ENCODE results near the gene HDGFL3.

Gene HDGFL3

GRCh38 chr15:83129791-83130190 is 77.8 kb downstream of the HDGFL3 start:
- DNase-seq, result no peak
- Histone ChIP-seq H3K79me1 (replicated peaks; ENCODE audit: low read length, poor library complexity, severe bottlenecking) (peaks cover 2% of the 10 kb centered on the region), H3K14ac (ENCODE audit: low read length in 2 of 2) (no peak overlapping the region), H3K36me3 (ENCODE audit: control insufficient read depth in 1 of 2, insufficient read depth in 2 of 2, low read depth in 1 of 2, low read length in 2 of 2) (peaks cover 7% of the 10 kb centered on the region in 2 experiments), H2BK12ac (ENCODE audit: low read length in 2 of 2) (no peak overlapping the region), H3K4me3 (ENCODE audit: insufficient read depth in 1 of 2, low read depth in 1 of 2, low read length in 2 of 2) (no peak overlapping the region), H4K8ac (ENCODE audit: low read length) (no peak overlapping the region), H4K91ac (ENCODE audit: low read length) (no peak overlapping the region), H3K4ac (ENCODE audit: low read depth in 1 of 2, low read length in 2 of 2) (no peak overlapping the region), H3K27me3 (ENCODE audit: control insufficient read depth in 1 of 2, insufficient read depth in 1 of 2, low read length in 2 of 2) (no peaks in the 10 kb centered on the region), H2AFZ (ENCODE audit: low read depth, low read length) (no peak overlapping the region), H3K27ac (ENCODE audit: low read length, poor library complexity, severe bottlenecking) (no peak overlapping the region), H3K4me1 (ENCODE audit: control insufficient read depth, insufficient read depth, low read depth, low read length) (no peaks in the 10 kb centered on the region), H2AK5ac (ENCODE audit: low read length, severe bottlenecking) (no peak overlapping the region), H2BK15ac (ENCODE audit: low read depth, poor library complexity, severe bottlenecking) (no peak overlapping the region), H3K9ac (ENCODE audit: low read length) (no peak overlapping the region), H3K9me3 (ENCODE audit: control insufficient read depth, low read length) (no peaks in the 10 kb centered on the region), H3K23ac (ENCODE audit: low read length in 2 of 2) (no peak overlapping the region), H2BK5ac (ENCODE audit: low read depth, low read length, poor library complexity, severe bottlenecking) (no peak overlapping the region), H2BK120ac (ENCODE audit: low read depth, low read length) (no peak overlapping the region), H3K18ac (ENCODE audit: low read depth in 1 of 2, low read length in 2 of 2) (no peak overlapping the region), H3K4me2 (ENCODE audit: low read length, poor library complexity, severe bottlenecking) (no peak overlapping the region)
- WGBS, result 96% methylated on average over 2 of the region's 2 CpGs

GRCh38 chr15:83127547-83128150 is 80.0 kb downstream of the HDGFL3 start:
- Histone ChIP-seq H2AK5ac (ENCODE audit: low read length, severe bottlenecking) (no peak overlapping the region), H2AFZ (ENCODE audit: low read depth, low read length) (no peak overlapping the region), H4K91ac (ENCODE audit: low read length) (no peak overlapping the region), H3K9ac (ENCODE audit: low read length) (no peak overlapping the region), H3K27me3 (ENCODE audit: control insufficient read depth in 1 of 2, insufficient read depth in 1 of 2, low read length in 2 of 2) (no peaks in the 10 kb centered on the region), H3K23ac (ENCODE audit: low read length in 2 of 2) (no peak overlapping the region), H4K8ac (ENCODE audit: low read length) (no peak overlapping the region), H3K14ac (ENCODE audit: low read length in 2 of 2) (no peak overlapping the region), H3K4me2 (ENCODE audit: low read length, poor library complexity, severe bottlenecking) (no peak overlapping the region), H2BK15ac (ENCODE audit: low read depth, poor library complexity, severe bottlenecking) (no peak overlapping the region), H3K9me3 (ENCODE audit: control insufficient read depth, low read length) (no peaks in the 10 kb centered on the region), H3K79me1 (replicated peaks; ENCODE audit: low read length, poor library complexity, severe bottlenecking) (no peaks in the 10 kb centered on the region), H2BK12ac (ENCODE audit: low read length in 2 of 2) (no peak overlapping the region), H2BK5ac (ENCODE audit: low read depth, low read length, poor library complexity, severe bottlenecking) (no peak overlapping the region), H3K18ac (ENCODE audit: low read depth in 1 of 2, low read length in 2 of 2) (no peak overlapping the region), H3K4me3 (ENCODE audit: insufficient read depth in 1 of 2, low read depth in 1 of 2, low read length in 2 of 2) (no peak overlapping the region), H3K36me3 (ENCODE audit: control insufficient read depth in 1 of 2, insufficient read depth in 2 of 2, low read depth in 1 of 2, low read length in 2 of 2) (peaks cover 7% of the 10 kb centered on the region in 2 experiments), H3K27ac (ENCODE audit: low read length, poor library complexity, severe bottlenecking) (no peak overlapping the region), H3K4me1 (ENCODE audit: control insufficient read depth, insufficient read depth, low read depth, low read length) (no peaks in the 10 kb centered on the region), H2BK120ac (ENCODE audit: low read depth, low read length) (no peak overlapping the region), H3K4ac (ENCODE audit: low read depth in 1 of 2, low read length in 2 of 2) (no peak overlapping the region)
- no CpG with 5 or more reads among the region's 3 CpGs for WGBS
- no peak for DNase-seq

DNA sequence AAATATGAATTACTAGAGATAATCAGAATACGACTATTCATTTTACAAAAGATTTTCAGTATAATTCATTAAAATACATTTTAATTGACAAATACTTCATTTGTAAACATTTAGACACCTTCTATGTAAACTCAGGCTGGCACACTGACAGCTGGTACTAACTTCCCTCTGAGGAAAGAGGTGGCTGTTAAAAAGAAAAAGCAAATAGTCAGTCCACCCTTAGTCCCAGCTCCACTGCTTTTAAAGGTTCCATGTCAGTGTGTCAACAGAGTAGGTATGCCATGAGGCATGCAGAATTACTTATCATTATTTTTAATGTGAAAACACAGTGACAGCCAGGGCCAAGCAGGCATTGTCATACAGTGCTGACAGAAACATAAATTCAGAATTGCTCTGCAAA is 84.1 kb downstream of the HDGFL3 start:
- Histone ChIP-seq H3K79me1 (replicated peaks; ENCODE audit: low read length, poor library complexity, severe bottlenecking) (no peaks in the 10 kb centered on the region), H3K4ac (ENCODE audit: low read depth in 1 of 2, low read length in 2 of 2) (no peak overlapping the region)
- WGBS, result no CpG with 5 or more reads among the region's 1 CpG

DNA sequence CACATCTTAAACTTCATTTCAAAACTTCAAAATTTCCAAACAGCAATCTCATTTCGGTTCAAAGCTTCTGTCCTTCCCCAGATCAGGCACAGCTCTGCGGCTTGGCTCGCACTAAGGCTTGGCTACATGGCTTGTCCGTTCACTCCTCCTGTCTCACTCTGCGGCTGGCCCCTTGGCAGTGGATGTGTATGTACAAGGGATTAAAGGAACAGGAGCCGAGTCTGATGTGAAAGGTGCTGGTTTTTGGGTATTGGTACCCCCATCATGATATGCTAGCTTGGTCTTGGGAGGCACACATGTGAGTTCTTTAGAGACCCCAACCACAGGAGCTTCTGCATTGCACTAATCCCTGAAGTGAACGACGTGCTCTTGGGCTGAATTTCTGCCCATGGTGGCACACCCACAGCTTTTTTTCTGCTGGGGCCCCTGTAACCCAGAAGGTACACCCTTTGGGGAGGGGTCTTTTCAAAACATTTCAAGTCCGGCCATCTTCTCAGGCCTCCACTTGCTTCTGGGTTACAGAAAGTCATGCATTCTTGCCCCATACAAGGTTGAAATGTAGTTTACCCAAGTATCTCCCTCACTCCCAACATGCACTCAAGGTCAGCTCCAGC is 87.5 kb downstream of the HDGFL3 start:
- Histone ChIP-seq H3K18ac (ENCODE audit: low read depth in 1 of 2, low read length in 2 of 2) (no peak overlapping the region), H2BK5ac (ENCODE audit: low read depth, low read length, poor library complexity, severe bottlenecking) (no peak overlapping the region), H2AK5ac (ENCODE audit: low read length, severe bottlenecking) (no peak overlapping the region), H3K9ac (ENCODE audit: low read length) (no peak overlapping the region), H4K91ac (ENCODE audit: low read length) (no peak overlapping the region), H2BK15ac (ENCODE audit: low read depth, poor library complexity, severe bottlenecking) (no peak overlapping the region), H3K4me2 (ENCODE audit: low read length, poor library complexity, severe bottlenecking) (no peak overlapping the region), H3K4me1 (ENCODE audit: control insufficient read depth, insufficient read depth, low read depth, low read length) (no peaks in the 10 kb centered on the region), H3K36me3 (ENCODE audit: control insufficient read depth in 1 of 2, insufficient read depth in 2 of 2, low read depth in 1 of 2, low read length in 2 of 2) (no peaks in the 10 kb centered on the region), H2BK120ac (ENCODE audit: low read depth, low read length) (no peak overlapping the region), H4K8ac (ENCODE audit: low read length) (no peak overlapping the region), H3K79me1 (replicated peaks; ENCODE audit: low read length, poor library complexity, severe bottlenecking) (no peaks in the 10 kb centered on the region), H3K4me3 (ENCODE audit: insufficient read depth in 1 of 2, low read depth in 1 of 2, low read length in 2 of 2) (no peak overlapping the region), H2BK12ac (ENCODE audit: low read length in 2 of 2) (no peak overlapping the region), H3K27ac (ENCODE audit: low read length, poor library complexity, severe bottlenecking) (no peak overlapping the region), H3K4ac (ENCODE audit: low read depth in 1 of 2, low read length in 2 of 2) (no peak overlapping the region), H3K9me3 (ENCODE audit: control insufficient read depth, low read length) (no peaks in the 10 kb centered on the region), H3K27me3 (ENCODE audit: control insufficient read depth in 1 of 2, insufficient read depth in 1 of 2, low read length in 2 of 2) (peaks cover 0 to 4% of the 10 kb centered on the region in 2 experiments), H3K14ac (ENCODE audit: low read length in 2 of 2) (no peak overlapping the region), H3K23ac (ENCODE audit: low read length in 2 of 2) (no peak overlapping the region), H2AFZ (ENCODE audit: low read depth, low read length) (no peak overlapping the region)
- 93% methylated on average over 9 of the region's 9 CpGs for WGBS
- DNase-seq, result no peak

More for the DNA sequence above, 84.1 kb downstream of the HDGFL3 start:
- Histone ChIP-seq H3K27me3 (ENCODE audit: control insufficient read depth in 1 of 2, insufficient read depth in 1 of 2, low read length in 2 of 2) (no peaks in the 10 kb centered on the region), H2BK12ac (ENCODE audit: low read length in 2 of 2) (no peak overlapping the region), H4K8ac (ENCODE audit: low read length) (no peak overlapping the region), H3K14ac (ENCODE audit: low read length in 2 of 2) (no peak overlapping the region), H3K4me1 (ENCODE audit: control insufficient read depth, insufficient read depth, low read depth, low read length) (no peaks in the 10 kb centered on the region), H3K4me2 (ENCODE audit: low read length, poor library complexity, severe bottlenecking) (no peak overlapping the region), H3K4me3 (ENCODE audit: insufficient read depth in 1 of 2, low read depth in 1 of 2, low read length in 2 of 2) (no peak overlapping the region), H3K36me3 (ENCODE audit: control insufficient read depth in 1 of 2, insufficient read depth in 2 of 2, low read depth in 1 of 2, low read length in 2 of 2) (no peaks in the 10 kb centered on the region), H3K18ac (ENCODE audit: low read depth in 1 of 2, low read length in 2 of 2) (no peak overlapping the region), H3K23ac (ENCODE audit: low read length in 2 of 2) (no peak overlapping the region), H2BK15ac (ENCODE audit: low read depth, poor library complexity, severe bottlenecking) (no peak overlapping the region), H3K9me3 (ENCODE audit: control insufficient read depth, low read length) (no peaks in the 10 kb centered on the region), H2AFZ (ENCODE audit: low read depth, low read length) (no peak overlapping the region), H3K9ac (ENCODE audit: low read length) (no peak overlapping the region), H2BK5ac (ENCODE audit: low read depth, low read length, poor library complexity, severe bottlenecking) (no peak overlapping the region), H2BK120ac (ENCODE audit: low read depth, low read length) (no peak overlapping the region), H3K27ac (ENCODE audit: low read length, poor library complexity, severe bottlenecking) (no peak overlapping the region), H4K91ac (ENCODE audit: low read length) (no peak overlapping the region), H2AK5ac (ENCODE audit: low read length, severe bottlenecking) (no peak overlapping the region)
- DNase-seq, result no peak
